Adrenal gland (tissue), 12 donors: ENCODE data around the gene HTR1A. TPM values are rescaled to one million over a fixed set of nuclear protein-coding genes. Genes with fewer than 3 reads are reported as not detected.

ENCODE experiments used
- DNase-seq, 7 donors: peaks; one replicate each; pipeline ENCODE4 v3.0.0-alpha.2; 2019 to 2020
- H3K27ac ChIP-seq, 5 donors: fragments of 200-600 bp; sonication (generic) in 4 of 5; 1 replicate in 3 of 5; 2 replicates in 2 of 5; pipeline versions ENCODE4 v1.5.1 to v1.8.0; 2016 to 2020; ENCODE audit warnings: mild to moderate bottlenecking in 1 of 5
- H3K27me3 ChIP-seq: fragments of 200-600 bp; 2 replicates; pipeline ENCODE4 v1.8.0; 2021
- H3K36me3 ChIP-seq, 2 donors: fragments of 200-600 bp; replicated peaks in 1 of 2; 1 replicate in 1 of 2; 2 replicates in 1 of 2; pipeline versions ENCODE4 v1.5.1 to v1.8.0; 2018 to 2022
- H3K4me1 ChIP-seq, 2 donors: fragments of 200-600 bp; replicated peaks in 1 of 2; 1 replicate in 1 of 2; 2 replicates in 1 of 2; pipeline versions ENCODE4 v1.5.1 to v1.8.0; 2018 to 2021
- H3K4me3 ChIP-seq, 4 donors: fragments of 200-600 bp; sonication (generic) in 3 of 4; one replicate each; pipeline ENCODE4 v1.5.1; 2016 to 2018
- H3K9me3 ChIP-seq, 3 donors: fragments of 200-600 bp; sonication (generic) in 1 of 3; replicated peaks in 1 of 3; 1 replicate in 2 of 3; 2 replicates in 1 of 3; pipeline versions ENCODE4 v1.5.1 to v1.8.0; 2016 to 2021
- CTCF ChIP-seq, 6 experiments: fragments of 450-650 bp in 4 of 6; fragments of 200-600 bp in 2 of 6; sonication (generic) in 1 of 6; IDR thresholded peaks; 1 replicate in 5 of 6; 2 replicates in 1 of 6; pipeline versions ENCODE4 v1.5.1 to v1.8.0; 2016 to 2021; ENCODE audit warnings: antibody characterized with exemption in 6 of 6, mild to moderate bottlenecking in 2 of 6, moderate library complexity in 1 of 6
- POLR2A ChIP-seq, 2 donors: fragments of 450-650 bp; IDR thresholded peaks; one replicate each; pipeline ENCODE4 v1.6.1; 2017; ENCODE audit warnings: antibody characterized with exemption in 2 of 2, mild to moderate bottlenecking in 2 of 2, moderate library complexity in 1 of 2
- WGBS, 4 donors: extraction: QIAGEN DNeasy Blood & Tissue Kit in 2 of 4; methylation state at CpG; one replicate each; pipeline versions ENCODE4 v1.1.5 to v1.1.7; 2013 to 2017; 5-methylcytosine and 5-hydroxymethylcytosine counted together
- intact Hi-C, 2 donors: fragments of 100-400 bp; cut with DNase I; formaldehyde crosslinking; loops; one replicate each; pipeline versions ENCODE4 v1.14.1 to v1.15.0; 2022 to 2023
- polyA plus RNA-seq, 3 donors: library from polyadenylated mRNA; stranded (reverse); fragments of 200-250 nt in 2 of 3; fragments of 350-450 nt in 1 of 3; fragmentation: Illumina TruSeq in 1 of 3; extraction: RNeasy Lipid Tissue Mini Kit (QIAGEN cat#74804) in 1 of 3; gene quantifications; one replicate each; pipeline ENCODE4 v1.2.3, GENCODE V29; 2013 to 2014
- total RNA-seq, 9 donors: library from RNA; depleted of rRNA in 4 of 9; stranded (reverse); fragments of >200 nt in 4 of 9; fragments of 120-200 nt in 1 of 9; fragmentation: NEBNext Ultra II Directional in 1 of 9; extraction: Animal tissue kit (Norgen Biotek cat#: 25700) in 1 of 9; gene quantifications; one replicate each; pipeline versions ENCODE4 v1.1.0 to v1.2.4, GENCODE V29; 2013 to 2023
- donor health status: healthy with polysubstance abuse.
- donor health status: Bipolar disorder and iron deficiency.
- donor health status: DM: yes; HTN: yes; CAD: no.
- donor health status: DM: no; HTN: no; CAD: no.
- donor health status: DM: no; HTN: no; CAD: no.
- donor health status: DM: yes; HTN: yes; CAD: no.

The HTR1A gene
- total and polyA plus RNA-seq, 12 donors: not detected

DNA sequence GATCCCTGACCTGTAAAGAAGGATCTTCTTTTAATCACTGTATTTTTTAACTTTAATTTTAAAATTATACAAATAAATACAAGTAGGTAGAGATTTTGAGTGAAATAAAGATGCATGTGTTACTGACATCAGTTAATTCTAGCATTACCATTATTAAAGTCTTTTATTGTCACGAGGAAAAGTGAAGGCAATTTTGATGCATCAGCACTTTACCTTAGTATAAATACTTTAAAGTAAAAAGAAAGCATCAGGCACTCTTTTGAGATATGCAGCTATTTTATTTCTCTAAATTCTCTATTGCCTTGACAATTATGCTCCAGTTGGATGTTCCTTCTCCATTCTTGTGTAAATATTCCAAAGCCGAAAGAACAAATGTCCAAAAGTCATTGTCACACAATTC is 4.6 kb downstream of the HTR1A start:
- Histone ChIP-seq H3K27ac (no peak overlapping the region), H3K36me3 (no peaks in the 10 kb centered on the region), H3K27me3 (peaks cover 34% of the 10 kb centered on the region), H3K4me3 (no peak overlapping the region), H3K9me3 (no peaks in the 10 kb centered on the region), H3K4me1 (no peaks in the 10 kb centered on the region)
- intact Hi-C loops: loop anchor here in 1 of 2 donors (5.0 kb wide), 1 partner anchor 140 kb away; no protein-coding TSS in a partner anchor
- no peak for DNase-seq
- 74 to 81% (median 78%) methylated on average over 2 of the region's 2 CpGs for WGBS, 4 donors
- no peak for TF ChIP-seq CTCF (IDR thresholded peaks at IDR 0.05)
- no peak for TF ChIP-seq POLR2A (IDR thresholded peaks at IDR 0.05)

GRCh38 chr5:63953217-63953616 is 9.0 kb downstream of the HTR1A start:
- H3K36me3 ChIP-seq: no peaks in the 10 kb centered on the region
- H3K27me3 ChIP-seq: no peaks in the 10 kb centered on the region
- no peaks in the 10 kb centered on the region for H3K9me3 ChIP-seq
- H3K27ac ChIP-seq: no peak overlapping the region
- no peak for TF ChIP-seq POLR2A (IDR thresholded peaks at IDR 0.05)
- TF ChIP-seq CTCF (IDR thresholded peaks at IDR 0.05): no peak
- 74 to 94% (median 83%) methylated on average over 3 of the region's 3 CpGs for WGBS, 4 donors
- DNase-seq: no peak
- intact Hi-C loops: no loop called here
- no peak overlapping the region for H3K4me3 ChIP-seq
- H3K4me1 ChIP-seq: no peaks in the 10 kb centered on the region

- no peaks in the 10 kb centered on the region for H3K4me1 ChIP-seq
- 79 to 100% (median 97%) methylated on average over 1 of the region's 1 CpG for WGBS, 4 donors
- no peak for DNase-seq
- H3K4me3 ChIP-seq: no peak overlapping the region
- no peaks in the 10 kb centered on the region for H3K36me3 ChIP-seq
- intact Hi-C loops: no loop called here
- no peak overlapping the region for H3K27ac ChIP-seq
- H3K9me3 ChIP-seq: no peaks in the 10 kb centered on the region
- no peak for TF ChIP-seq CTCF (IDR thresholded peaks at IDR 0.05)
- no peak for TF ChIP-seq POLR2A (IDR thresholded peaks at IDR 0.05)
- no peaks in the 10 kb centered on the region for H3K27me3 ChIP-seq
Observed at GRCh38 chr5:63935103-63935502, 27.1 kb downstream of the HTR1A start.

GRCh38 chr5:63931836-63932235 is 30.4 kb downstream of the HTR1A start:
- TF ChIP-seq CTCF (IDR thresholded peaks at IDR 0.05): no peak
- TF ChIP-seq POLR2A (IDR thresholded peaks at IDR 0.05): no peak
- intact Hi-C loops: no loop called here
- no peaks in the 10 kb centered on the region for H3K36me3 ChIP-seq
- no peaks in the 10 kb centered on the region for H3K27me3 ChIP-seq
- H3K27ac ChIP-seq: no peak overlapping the region
- DNase-seq: no peak
- H3K4me1 ChIP-seq: no peaks in the 10 kb centered on the region
- no peaks in the 10 kb centered on the region for H3K9me3 ChIP-seq
- WGBS, 4 donors: 45 to 58% (median 50%) methylated on average over 1 of the region's 1 CpG
- H3K4me3 ChIP-seq: no peak overlapping the region
